K562 (cell line): ENCODE data around the gene NBEAL2. TPM values are rescaled to one million over a fixed set of nuclear protein-coding genes. Genes with fewer than 3 reads are reported as not detected.

Experiments used
- ATF3 ChIP-seq, 2 experiments: fragments of 450-650 bp in 1 of 2; sonication (generic) in 1 of 2; formaldehyde crosslinking in 1 of 2; IDR thresholded peaks in 1 of 2; conservative IDR thresholded peaks in 1 of 2; 2 replicates each; pipeline versions ENCODE4 v1.6.1 to v1.8.1; 2016 to 2023; ENCODE audit warnings: mild to moderate bottlenecking in 2 of 2, moderate library complexity in 2 of 2, inconsistent platforms in 1 of 2, missing genetic modification reagents in 1 of 2
- CHD7 ChIP-seq: fragments of 200-600 bp; sonication (generic); IDR thresholded peaks from one replicate; pipeline ENCODE4 v1.6.1; 2012; ENCODE audit warnings: mild to moderate bottlenecking, low read depth, low read length, inconsistent platforms
- LCOR ChIP-seq: sonication (generic); formaldehyde crosslinking; IDR thresholded peaks from 2 replicates; pipeline ENCODE4 v1.8.0; 2022; ENCODE audit warnings: mild to moderate bottlenecking, missing genetic modification reagents
- MLLT1 ChIP-seq, 2 experiments: fragments of 450-650 bp; IDR thresholded peaks; 2 replicates each; pipeline ENCODE4 v1.6.1; 2016
- MTA3 ChIP-seq: fragments of 450-650 bp; formaldehyde crosslinking; IDR thresholded peaks from 2 replicates; pipeline ENCODE4 v1.6.1; 2017; ENCODE audit warnings: mild to moderate bottlenecking, borderline replicate concordance
- NFIC ChIP-seq: fragments of 450-650 bp; IDR thresholded peaks from 2 replicates; pipeline ENCODE4 v1.6.1; 2017; ENCODE audit warnings: mild to moderate bottlenecking, inconsistent platforms
- PHB2 ChIP-seq: fragments of 450-650 bp; IDR thresholded peaks from 2 replicates; pipeline ENCODE4 v1.6.1; 2017; ENCODE audit warnings: low read depth
- TAF15 ChIP-seq: fragments of 200-400 bp; formaldehyde crosslinking; IDR thresholded peaks from 2 replicates; pipeline ENCODE4 v1.6.1; 2017; ENCODE audit warnings: mild to moderate bottlenecking, low read depth, low read length, moderate library complexity
- XRCC5 ChIP-seq: fragments of 200-400 bp; formaldehyde crosslinking; IDR thresholded peaks from 2 replicates; pipeline ENCODE4 v1.6.1; 2017; ENCODE audit warnings: low read depth, mild to moderate bottlenecking, low read length
- polyA plus RNA-seq, 8 experiments: library from polyadenylated mRNA; depleted of rRNA in 4 of 8; stranded (reverse) in 5 of 8; unstranded in 3 of 8; fragments of >200 nt; fragmentation: Nextera tagmentation in 2 of 8; fragmentation: Illumina TruSeq in 1 of 8; extraction: Ambion mirVana in 2 of 8; extraction: Trizol in 1 of 8; gene quantifications; 2 replicates each; pipeline versions ENCODE4 v1.2.1 to v1.2.3, GENCODE V29; 2011 to 2014; ENCODE audit warnings: inconsistent platforms in 1 of 8, missing spikeins in 1 of 8
- total RNA-seq, 7 experiments: library from RNA; depleted of rRNA in 6 of 7; stranded (reverse); fragments of >200 nt in 6 of 7; fragmentation: Illumina TruSeq in 2 of 7; extraction: Trizol in 2 of 7; gene quantifications; 2 replicates each; pipeline versions ENCODE4 v1.2.1 to v1.2.3, GENCODE V29; 2011 to 2021; ENCODE audit warnings: low replicate concordance in 1 of 7

Gene NBEAL2
- total and polyA plus RNA-seq, 9 of the 15 experiments (the other 6 are each of a cell fraction or from before 2014, with no cell fraction given): 0.06 to 114 (median 29.6) TPM

GRCh38 chr3:46976326-46977190, 2.9 kb upstream of the NBEAL2 start, which contains the start of gene CCDC12 (continued):
- TF ChIP-seq XRCC5 (peak; percentile 96), MTA3 (peak; percentile 49; the same call in 1 of the 2 replicates), CHD7 (no peak), NFIC (peak; percentile 69), ATF3 (IDR thresholded peaks at IDR 0.05) (peak; percentile 88), ATF3 (CRISPR knock-in tag; conservative IDR thresholded peaks at IDR 0.05) (no peak), MLLT1 (IDR thresholded peaks at IDR 0.05) (peak; percentile 49 to 100; a peak in 3 of 4 replicates), PHB2 (peak; percentile 67; the same call in 1 of the 2 replicates), TAF15 (no peak), LCOR (CRISPR knock-in tag) (peak; percentile 83)
